GM12801 (cell line): Measurements from ENCODE around the gene TTLL11.

Experiments
- TF ChIP-seq, protein P1 (sequence below): IDR thresholded peaks from one replicate; pipeline ENCODE4 v1.5.1; 2011; ENCODE audit warnings: control low read depth; ENCODE audit not compliant: insufficient read length; ENCODE audit errors: extremely low read depth

Gene TTLL11

DNA sequence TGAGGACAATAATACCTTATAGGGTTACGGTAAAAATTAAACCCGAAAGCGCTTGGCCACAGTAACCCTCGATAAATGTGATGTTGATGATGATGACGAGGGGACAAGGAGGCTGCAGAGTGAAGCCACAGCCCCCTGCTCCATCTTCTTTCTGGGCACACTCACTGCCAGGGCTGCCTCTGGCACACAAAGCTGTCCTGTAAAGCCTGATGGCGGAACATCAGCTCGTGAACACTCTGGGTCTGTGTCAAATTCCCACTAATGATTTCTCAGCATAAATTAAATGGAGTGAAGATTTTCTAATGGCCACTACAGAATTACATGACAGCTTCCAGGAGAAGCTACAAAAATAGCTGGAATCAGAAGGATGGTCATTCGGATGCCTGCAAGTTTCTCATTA lies 142.2 kb downstream of the TTLL11 start:
- TF ChIP-seq, protein P1, sequence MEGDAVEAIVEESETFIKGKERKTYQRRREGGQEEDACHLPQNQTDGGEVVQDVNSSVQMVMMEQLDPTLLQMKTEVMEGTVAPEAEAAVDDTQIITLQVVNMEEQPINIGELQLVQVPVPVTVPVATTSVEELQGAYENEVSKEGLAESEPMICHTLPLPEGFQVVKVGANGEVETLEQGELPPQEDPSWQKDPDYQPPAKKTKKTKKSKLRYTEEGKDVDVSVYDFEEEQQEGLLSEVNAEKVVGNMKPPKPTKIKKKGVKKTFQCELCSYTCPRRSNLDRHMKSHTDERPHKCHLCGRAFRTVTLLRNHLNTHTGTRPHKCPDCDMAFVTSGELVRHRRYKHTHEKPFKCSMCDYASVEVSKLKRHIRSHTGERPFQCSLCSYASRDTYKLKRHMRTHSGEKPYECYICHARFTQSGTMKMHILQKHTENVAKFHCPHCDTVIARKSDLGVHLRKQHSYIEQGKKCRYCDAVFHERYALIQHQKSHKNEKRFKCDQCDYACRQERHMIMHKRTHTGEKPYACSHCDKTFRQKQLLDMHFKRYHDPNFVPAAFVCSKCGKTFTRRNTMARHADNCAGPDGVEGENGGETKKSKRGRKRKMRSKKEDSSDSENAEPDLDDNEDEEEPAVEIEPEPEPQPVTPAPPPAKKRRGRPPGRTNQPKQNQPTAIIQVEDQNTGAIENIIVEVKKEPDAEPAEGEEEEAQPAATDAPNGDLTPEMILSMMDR: no peak

DNA sequence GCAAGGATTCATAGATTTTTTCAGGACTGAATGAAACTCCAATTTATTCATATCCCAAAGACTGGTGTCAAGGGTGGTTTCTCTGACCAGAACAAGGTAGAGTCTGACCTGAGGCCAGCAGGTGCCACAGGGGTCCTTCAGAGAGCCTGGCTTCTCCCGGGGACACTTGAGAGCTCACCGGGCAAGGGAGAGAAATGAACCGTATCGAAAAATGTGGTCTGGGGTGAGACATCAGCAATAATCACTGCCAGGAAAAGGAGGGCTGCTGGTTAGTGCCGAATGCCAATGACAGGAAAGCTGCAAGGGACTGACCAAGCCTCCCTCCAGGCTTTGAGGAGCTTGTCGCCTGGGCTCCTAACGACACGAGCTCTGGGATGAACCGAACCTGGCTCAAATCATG lies 142.7 kb downstream of the TTLL11 start:
- TF ChIP-seq, protein P1: no peak

DNA sequence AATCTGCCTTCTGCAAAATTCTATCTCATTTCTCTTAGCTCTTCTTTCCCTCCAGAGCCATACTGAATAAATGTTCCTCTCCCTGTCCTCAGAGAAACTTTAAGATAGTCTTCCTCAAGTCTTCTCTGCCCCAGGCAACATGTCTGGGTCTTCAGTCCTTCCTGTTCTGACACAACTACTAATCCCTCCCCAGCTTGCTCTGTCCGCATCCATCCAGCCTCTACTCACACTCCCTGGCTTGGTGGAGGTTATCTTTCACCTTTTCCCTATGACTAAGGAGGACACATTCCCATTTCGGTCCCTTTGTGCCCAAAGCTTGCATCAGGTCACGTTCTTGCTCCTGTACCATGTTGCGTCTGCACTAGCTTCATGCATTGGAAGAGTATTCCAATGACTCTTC lies 143.3 kb downstream of the TTLL11 start:
- TF ChIP-seq, protein P1: no peak

DNA sequence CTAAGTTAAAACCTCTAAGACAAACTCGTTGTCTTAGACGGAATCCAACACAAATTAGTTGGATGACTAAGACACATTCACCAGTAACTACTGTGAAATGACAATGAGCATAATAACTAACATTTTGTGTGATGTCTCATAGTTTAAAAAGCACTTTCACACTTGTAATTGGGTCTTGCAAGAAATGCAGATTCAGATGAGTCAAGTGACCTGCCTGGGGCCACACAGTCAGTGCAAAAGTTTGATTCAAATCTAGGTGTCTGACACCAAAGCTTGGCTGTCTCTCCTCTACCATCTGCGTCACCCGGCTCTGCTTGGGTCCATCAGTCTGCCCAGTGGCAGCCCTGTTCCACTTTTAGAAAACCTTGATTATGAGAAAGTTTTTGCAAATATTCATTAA lies 143.7 kb downstream of the TTLL11 start:
- TF ChIP-seq, protein P1: no peak

DNA sequence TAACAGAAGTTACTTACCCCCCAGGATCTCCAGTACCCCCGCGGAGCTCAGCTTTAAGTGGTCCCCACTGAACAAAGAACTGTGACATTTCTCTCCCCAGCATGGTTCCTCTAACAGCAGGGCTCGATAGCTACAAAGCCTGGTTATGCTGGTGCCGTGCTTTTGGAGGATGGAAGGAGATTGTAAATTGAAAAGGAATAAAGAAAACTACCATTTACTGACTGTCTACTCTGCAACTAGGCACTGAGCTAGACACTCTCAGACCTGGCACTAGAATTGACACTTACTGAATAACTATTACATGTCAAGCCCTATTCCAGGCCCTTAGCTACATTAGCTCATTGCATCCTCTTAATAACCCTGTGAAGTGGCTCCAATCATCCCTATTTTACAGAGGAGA lies 145.3 kb downstream of the TTLL11 start:
- TF ChIP-seq, protein P1: no peak

DNA sequence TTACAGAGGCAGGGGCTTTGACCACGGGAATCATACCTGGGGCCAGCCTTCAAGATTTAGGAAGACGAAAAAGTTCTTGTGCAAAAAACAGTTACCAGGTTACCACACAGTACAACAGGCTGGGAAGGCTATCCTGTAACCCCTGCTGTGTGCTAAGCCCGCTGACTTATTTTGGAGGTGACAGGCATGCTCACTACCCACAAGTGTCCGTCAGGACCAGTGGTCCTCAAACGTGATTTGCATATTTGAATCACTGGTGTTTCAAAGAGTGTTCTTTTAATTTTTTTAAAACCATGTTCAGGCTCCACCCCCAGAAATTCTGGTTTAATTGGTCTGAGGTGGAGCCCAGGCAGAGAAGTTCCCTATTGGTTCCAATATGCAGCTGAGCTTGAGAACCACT lies 146.6 kb downstream of the TTLL11 start:
- TF ChIP-seq, protein P1: no peak

DNA sequence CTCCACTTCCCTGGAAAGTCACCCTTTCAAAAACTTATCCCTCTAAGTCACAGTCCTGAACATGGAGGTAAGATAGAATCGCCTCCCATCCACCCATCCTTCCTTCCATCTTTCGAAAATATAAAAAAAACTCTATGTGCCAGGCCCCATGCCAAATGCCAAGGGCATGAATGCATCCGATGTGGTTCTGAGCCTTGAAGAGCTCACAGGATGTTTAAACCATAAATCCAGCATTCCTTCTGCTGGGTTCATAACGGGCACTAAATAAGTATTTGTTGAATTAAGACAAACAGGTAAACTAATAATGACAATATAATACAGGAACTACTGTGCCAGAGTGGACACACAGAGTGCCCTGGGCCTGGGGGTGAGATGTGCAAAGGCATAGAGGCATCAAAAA lies 147.3 kb downstream of the TTLL11 start:
- TF ChIP-seq, protein P1: no peak

DNA sequence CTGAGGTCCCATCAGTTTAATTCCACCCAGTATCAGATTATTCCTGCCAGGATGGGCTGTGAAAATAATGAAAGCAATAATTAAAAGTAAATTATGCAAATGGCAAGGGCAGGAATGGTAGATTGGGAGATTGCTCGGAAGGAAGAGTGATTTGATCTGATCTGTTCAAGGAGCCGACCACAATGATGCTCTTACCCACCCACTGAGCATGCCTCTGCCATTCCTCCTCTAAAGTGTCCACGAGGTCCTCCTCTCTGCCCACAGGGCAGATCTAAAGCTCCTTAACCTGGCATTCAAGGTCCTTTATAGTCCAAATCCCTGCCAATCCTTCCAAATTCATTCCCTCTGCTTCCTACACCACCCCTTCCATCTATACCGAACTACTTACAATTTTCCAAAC lies 147.8 kb downstream of the TTLL11 start:
- TF ChIP-seq, protein P1: no peak
